Immature natural killer cell (primary cell): ENCODE data around the gene SPINT2. TPM values are rescaled to one million over a fixed set of nuclear protein-coding genes. Genes with fewer than 3 reads are reported as not detected.

Source experiments
- DNase-seq, 3 donors: peaks; one replicate each; pipeline ENCODE4 v3.0.0; 2022; ENCODE audit warnings: mixed read lengths in 1 of 3
- H3K27ac Mint-ChIP-seq, 6 donors: one replicate each; pipeline ENCODE4 v1.8.0; 2020; ENCODE audit warnings: mixed read lengths in 6 of 6, mild to moderate bottlenecking in 5 of 6, inconsistent platforms in 4 of 6, moderate library complexity in 3 of 6
- H3K27me3 Mint-ChIP-seq, 3 donors: one replicate each; pipeline ENCODE4 v1.8.0; 2020 to 2021; ENCODE audit warnings: low read depth in 3 of 3, mild to moderate bottlenecking in 3 of 3, mixed read lengths in 3 of 3, moderate library complexity in 3 of 3, inconsistent platforms in 1 of 3
- H3K36me3 Mint-ChIP-seq, 3 donors: one replicate each; pipeline ENCODE4 v1.8.0; 2020; ENCODE audit warnings: mixed read lengths in 3 of 3, inconsistent platforms in 2 of 3, mild to moderate bottlenecking in 2 of 3
- H3K4me1 Mint-ChIP-seq, 2 donors: one replicate each; pipeline ENCODE4 v1.8.0; 2020; ENCODE audit warnings: inconsistent platforms in 2 of 2, mild to moderate bottlenecking in 2 of 2, mixed read lengths in 2 of 2, moderate library complexity in 1 of 2
- H3K4me3 Mint-ChIP-seq, 5 donors: one replicate each; pipeline ENCODE4 v1.8.0; 2020; ENCODE audit warnings: mild to moderate bottlenecking in 5 of 5, mixed read lengths in 5 of 5, inconsistent platforms in 3 of 5, moderate library complexity in 3 of 5
- H3K9me3 Mint-ChIP-seq, 6 donors: one replicate each; pipeline ENCODE4 v1.8.0; 2020; ENCODE audit warnings: mild to moderate bottlenecking in 6 of 6, mixed read lengths in 6 of 6, inconsistent platforms in 4 of 6, moderate library complexity in 3 of 6
- polyA plus RNA-seq, 3 donors: library from polyadenylated mRNA; unstranded; fragments of 300-500 nt; fragmentation: Illumina TruSeq; gene quantifications; one replicate each; pipeline ENCODE4 v1.2.3, GENCODE V29; 2021

Gene SPINT2
- polyA plus RNA-seq, 3 donors from 2014 or later: 4.3 to 29.1 (median 22.4) TPM

DNA sequence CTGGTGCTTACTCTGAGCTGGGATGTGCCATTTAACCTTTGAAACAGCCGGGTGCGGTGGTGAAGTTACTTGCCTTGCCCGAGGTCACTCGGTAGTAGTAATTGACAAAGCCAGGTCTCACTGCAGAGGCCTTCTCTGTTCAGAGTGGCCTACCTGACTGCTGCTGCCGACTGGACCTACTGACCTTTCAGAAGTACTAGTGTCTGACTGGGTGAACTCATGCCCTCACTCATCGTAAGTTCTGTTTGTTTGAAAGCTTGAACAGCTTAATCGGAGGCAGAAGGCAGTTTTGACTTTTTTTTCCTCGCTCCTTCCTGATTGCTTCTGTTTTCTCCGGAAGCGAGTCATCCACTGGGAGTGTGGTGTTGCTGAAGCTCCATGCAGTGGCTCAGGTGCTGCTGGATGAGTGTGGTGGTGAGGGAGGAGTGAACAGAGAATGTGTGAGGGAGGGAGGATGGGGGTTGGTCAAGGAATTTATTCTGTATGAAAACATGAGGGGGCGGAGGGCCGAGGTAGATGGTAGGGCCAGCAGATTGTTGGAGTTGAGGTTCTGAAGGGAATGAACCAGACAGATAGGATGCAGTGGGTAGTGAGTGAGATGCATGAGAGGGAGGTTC is 2.7 kb downstream of the SPINT2 start:
- peaks cover 11 to 21% (median 11%) of the 10 kb centered on the region in 3 donors for H3K27me3 Mint-ChIP-seq
- H3K36me3 Mint-ChIP-seq: no peaks in the 10 kb centered on the region

DNA sequence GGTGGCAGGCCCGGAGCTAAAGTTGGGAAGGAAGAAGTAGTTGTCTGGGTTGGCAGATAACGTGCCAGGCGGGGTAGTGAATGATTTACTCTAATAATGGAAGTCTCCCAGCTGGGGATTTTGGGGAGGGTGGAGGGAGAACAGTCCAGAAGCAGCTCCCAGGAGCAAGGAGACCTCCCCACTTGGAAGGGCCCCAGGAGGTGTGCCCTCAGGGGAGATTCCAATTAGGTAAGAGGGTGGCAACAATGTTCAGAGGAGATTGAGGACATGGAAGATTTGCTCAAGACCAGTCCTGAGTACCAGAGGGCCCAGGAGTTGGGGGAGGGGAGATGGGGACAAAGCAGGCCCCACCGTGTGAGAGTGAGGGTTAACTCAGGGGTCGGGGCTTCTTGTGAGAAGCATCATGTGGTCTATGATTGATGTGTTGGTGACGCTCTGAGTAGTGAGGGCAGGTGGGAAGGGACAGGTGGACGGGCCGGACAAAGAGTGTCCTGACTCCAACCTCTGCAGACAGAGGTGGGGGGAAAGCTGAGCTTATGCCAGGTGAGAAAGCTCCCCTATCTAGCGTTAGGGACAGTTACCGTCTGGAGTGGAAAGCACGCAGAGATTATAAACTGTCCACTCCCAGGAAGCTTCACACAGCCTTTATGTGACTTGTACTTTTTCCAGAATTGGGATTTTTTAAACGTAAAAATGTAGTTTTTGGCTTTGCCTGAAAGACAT is 3.5 kb downstream of the SPINT2 start:
- DNase-seq: no peak
- Mint-ChIP-seq H3K4me3 (no peak overlapping the region), H3K27ac (no peak overlapping the region), H3K9me3 (no peaks in the 10 kb centered on the region), H3K36me3 (no peaks in the 10 kb centered on the region), H3K4me1 (peaks cover 10 to 13% of the 10 kb centered on the region in 2 donors), H3K27me3 (peaks cover 11 to 18% (median 11%) of the 10 kb centered on the region in 3 donors)

More for the DNA sequence above, 2.7 kb downstream of the SPINT2 start:
- H3K4me3 Mint-ChIP-seq: peak overlapping the region in 1 of 5 donors; percentile 20
- H3K27ac Mint-ChIP-seq: no peak overlapping the region
- H3K4me1 Mint-ChIP-seq: peaks cover 10 to 13% of the 10 kb centered on the region in 2 donors
- no peak for DNase-seq
- no peaks in the 10 kb centered on the region for H3K9me3 Mint-ChIP-seq

DNA sequence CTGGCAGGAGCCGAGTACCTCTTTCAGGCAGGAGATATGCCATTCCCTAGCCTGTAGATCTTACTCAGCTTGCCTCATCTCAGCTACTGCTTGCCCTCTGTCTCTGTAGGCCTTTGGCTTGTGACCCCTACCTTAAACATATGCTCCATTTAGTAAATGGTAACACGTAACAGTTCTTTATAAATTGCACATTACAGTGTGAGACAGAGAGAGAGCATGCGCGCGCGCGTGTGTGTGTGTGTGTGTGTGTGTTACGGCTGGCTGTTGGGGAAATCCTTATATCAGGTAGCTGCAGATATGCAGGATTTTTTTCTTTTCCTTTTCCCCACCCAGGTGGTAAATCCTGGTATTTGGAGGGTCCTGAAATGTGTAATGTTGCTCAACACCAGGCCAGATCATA is 4.2 kb downstream of the SPINT2 start:
- Mint-ChIP-seq H3K4me1 (peaks cover 8 to 13% of the 10 kb centered on the region in 2 donors), H3K36me3 (no peaks in the 10 kb centered on the region), H3K9me3 (no peaks in the 10 kb centered on the region), H3K27me3 (peaks cover 10 to 15% (median 11%) of the 10 kb centered on the region in 3 donors), H3K4me3 (no peak overlapping the region), H3K27ac (no peak overlapping the region)
- DNase-seq: no peak

DNA sequence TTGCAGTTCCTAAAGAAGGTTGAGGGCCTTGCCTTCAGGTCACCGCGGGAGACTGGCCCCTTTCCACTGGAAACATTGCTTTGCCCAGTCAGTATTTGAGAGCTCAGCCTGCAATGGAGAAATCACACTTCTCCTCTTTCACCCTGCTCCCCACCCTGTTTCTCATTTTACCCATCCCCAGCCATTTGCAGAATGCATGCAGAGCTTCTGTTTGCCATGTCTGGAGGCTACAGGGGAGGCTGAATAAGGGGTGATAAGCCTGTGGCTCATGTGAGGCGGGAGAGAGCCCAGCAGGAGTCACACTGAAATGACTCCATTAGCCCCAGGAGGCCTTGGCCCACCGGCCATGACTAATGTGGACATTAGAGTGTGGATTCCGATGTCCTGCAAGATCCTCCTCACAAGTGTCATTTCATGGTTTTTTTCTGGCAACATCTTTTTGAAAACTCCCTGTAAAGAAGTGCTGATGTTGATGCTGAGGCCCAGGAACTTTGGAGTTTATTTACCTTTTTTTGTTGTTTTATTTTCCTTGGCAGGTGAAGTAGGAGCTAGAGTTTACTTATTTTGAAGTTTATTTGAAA is 6.3 kb downstream of the SPINT2 start:
- Mint-ChIP-seq H3K27me3 (peaks cover 2 to 9% (median 8%) of the 10 kb centered on the region in 3 donors), H3K4me1 (peaks cover 0 to 3% of the 10 kb centered on the region in 2 donors), H3K9me3 (no peaks in the 10 kb centered on the region), H3K36me3 (no peaks in the 10 kb centered on the region), H3K4me3 (no peak overlapping the region), H3K27ac (no peak overlapping the region)
- DNase-seq: no peak

DNA sequence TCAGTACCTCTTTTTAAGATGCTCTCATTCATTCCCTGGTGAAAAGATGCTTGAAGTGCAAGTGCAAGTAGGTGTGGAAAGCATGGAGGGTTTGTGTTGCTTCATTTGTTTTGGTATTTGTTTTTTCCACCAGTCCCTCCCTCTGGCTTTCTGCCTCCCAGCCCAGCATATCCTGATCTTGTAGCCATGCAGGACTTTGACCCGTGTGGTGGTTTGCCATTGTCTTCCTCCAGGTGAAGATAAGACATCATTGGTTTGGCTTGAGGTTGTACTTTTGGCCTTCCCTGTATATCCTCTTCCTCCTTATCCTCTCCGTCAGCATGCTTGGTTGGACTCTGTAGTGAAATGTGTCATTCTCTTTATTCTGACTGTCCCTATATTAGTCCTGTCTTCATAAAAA is 9.1 kb downstream of the SPINT2 start:
- H3K4me3 Mint-ChIP-seq: no peak overlapping the region
- H3K36me3 Mint-ChIP-seq: no peaks in the 10 kb centered on the region
- no peaks in the 10 kb centered on the region for H3K9me3 Mint-ChIP-seq
- no peak for DNase-seq
- no peaks in the 10 kb centered on the region for H3K4me1 Mint-ChIP-seq
- H3K27me3 Mint-ChIP-seq: peaks cover 0 to 5% (median 5%) of the 10 kb centered on the region in 3 donors
- no peak overlapping the region for H3K27ac Mint-ChIP-seq

DNA sequence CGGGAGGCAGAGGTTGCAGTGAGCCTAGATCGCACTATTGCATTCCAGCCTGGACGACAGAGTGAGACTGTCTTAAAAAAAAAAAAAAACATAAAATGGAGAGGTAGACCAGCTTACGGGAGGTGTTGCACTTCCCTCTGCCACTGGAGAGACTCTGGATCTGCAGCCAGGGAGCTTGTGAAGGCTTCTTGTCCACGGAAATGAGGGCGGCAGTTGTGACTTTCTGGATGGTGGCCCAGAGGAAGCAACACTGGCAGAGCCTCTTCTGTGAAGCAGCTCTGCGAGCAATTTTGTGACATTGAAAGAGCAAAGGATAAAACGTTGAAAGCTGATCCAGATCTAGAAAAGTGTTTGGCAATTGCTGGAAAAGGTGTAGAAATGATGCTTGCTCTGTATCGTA is 10.4 kb downstream of the SPINT2 start:
- no peaks in the 10 kb centered on the region for H3K4me1 Mint-ChIP-seq
- H3K9me3 Mint-ChIP-seq: no peaks in the 10 kb centered on the region
- H3K36me3 Mint-ChIP-seq: no peaks in the 10 kb centered on the region
- peaks cover 0 to 5% (median 5%) of the 10 kb centered on the region in 3 donors for H3K27me3 Mint-ChIP-seq
- no peak overlapping the region for H3K27ac Mint-ChIP-seq
- H3K4me3 Mint-ChIP-seq: no peak overlapping the region
- DNase-seq: no peak

DNA sequence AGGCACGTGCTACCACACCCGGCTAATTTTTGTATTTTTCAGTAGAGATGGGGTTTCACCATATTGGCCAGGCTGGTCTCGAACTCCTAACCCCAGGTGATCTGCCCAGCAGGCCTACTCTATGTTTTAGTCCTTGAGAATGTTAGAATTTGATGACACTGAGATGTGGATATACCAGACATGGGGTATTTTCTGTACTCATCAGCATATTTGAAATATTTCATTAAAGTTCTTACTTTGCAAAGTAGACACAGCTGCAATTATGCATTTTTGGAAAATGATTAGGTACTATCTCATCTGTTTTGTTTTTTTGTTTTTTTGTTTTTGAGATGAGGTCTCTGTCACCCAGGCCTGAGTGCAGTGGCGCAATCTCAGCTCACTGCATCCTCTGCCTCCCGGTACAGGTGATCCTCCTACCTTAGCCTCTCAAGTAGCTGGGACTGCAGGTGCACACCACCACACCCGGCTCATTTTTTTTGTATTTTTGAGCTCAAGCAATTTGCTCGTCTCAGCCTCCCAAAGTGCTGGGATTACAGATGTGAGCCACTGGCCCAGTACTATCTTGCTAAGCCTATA is 12.7 kb downstream of the SPINT2 start:
- Mint-ChIP-seq H3K27ac (no peak overlapping the region), H3K36me3 (no peaks in the 10 kb centered on the region), H3K4me3 (no peak overlapping the region), H3K4me1 (no peaks in the 10 kb centered on the region), H3K9me3 (no peaks in the 10 kb centered on the region), H3K27me3 (peaks cover 0 to 2% (median 0%) of the 10 kb centered on the region in 3 donors)
- no peak for DNase-seq

DNA sequence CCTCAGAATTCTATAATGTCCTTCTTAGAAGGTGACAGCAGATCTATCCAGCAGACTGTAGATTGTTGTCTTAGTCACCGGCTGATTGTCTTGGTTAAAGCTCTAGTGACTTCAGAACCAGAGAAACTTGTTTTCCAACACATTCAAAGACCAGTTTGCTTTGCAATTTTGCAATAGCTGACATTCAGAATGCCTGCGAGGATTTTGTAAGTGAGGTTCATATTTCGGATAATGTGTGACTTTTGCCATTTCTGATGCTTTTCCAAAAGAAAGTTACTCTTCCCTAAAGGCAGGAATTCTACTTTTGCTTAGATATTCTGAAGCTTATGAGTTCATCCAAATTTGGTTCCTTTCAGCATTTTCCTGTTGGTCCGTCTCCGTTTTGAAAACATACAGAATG is 13.2 kb downstream of the SPINT2 start:
- peaks cover 0 to 2% (median 0%) of the 10 kb centered on the region in 3 donors for H3K27me3 Mint-ChIP-seq
- H3K9me3 Mint-ChIP-seq: no peaks in the 10 kb centered on the region
- DNase-seq: no peak
- H3K36me3 Mint-ChIP-seq: no peaks in the 10 kb centered on the region
- H3K4me1 Mint-ChIP-seq: no peaks in the 10 kb centered on the region
- H3K27ac Mint-ChIP-seq: no peak overlapping the region
- no peak overlapping the region for H3K4me3 Mint-ChIP-seq

DNA sequence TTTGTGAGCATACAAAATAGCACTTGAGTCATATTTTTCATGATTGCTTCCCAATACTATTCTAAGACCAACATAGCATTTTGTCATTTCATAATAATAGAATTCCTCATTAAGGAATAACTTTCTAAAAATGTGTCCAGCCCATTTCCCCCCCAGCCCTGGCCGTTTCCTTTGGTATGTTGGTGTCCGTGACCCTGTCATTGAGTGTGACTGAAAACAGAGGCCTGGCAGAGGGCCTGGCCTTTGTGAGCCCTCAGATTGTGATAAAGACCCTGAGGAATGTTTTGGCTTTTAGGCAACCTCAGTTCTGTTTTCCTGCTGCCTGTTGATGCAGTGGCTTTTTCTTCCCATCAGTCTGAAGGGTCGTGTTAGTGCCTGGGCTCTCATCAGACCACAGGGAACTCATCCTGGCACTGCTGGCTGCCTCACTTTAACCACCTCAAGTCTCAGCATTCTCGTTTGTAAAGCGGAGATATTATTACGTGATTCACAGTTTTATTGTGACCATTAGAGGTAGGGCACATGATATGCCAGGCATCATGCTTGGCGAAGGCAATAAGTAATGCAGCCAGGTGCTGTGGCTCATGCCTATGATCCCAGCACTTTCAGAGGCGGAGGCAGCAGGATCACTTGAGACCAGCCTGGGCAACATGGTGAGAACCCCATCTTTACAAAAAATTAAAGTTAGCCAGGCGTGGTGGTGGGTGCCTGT is 13.8 kb downstream of the SPINT2 start:
- Mint-ChIP-seq H3K4me1 (no peaks in the 10 kb centered on the region), H3K36me3 (no peaks in the 10 kb centered on the region), H3K27me3 (peaks cover 0 to 2% (median 0%) of the 10 kb centered on the region in 3 donors), H3K9me3 (no peaks in the 10 kb centered on the region), H3K4me3 (no peak overlapping the region), H3K27ac (no peak overlapping the region)
- DNase-seq: no peak

DNA sequence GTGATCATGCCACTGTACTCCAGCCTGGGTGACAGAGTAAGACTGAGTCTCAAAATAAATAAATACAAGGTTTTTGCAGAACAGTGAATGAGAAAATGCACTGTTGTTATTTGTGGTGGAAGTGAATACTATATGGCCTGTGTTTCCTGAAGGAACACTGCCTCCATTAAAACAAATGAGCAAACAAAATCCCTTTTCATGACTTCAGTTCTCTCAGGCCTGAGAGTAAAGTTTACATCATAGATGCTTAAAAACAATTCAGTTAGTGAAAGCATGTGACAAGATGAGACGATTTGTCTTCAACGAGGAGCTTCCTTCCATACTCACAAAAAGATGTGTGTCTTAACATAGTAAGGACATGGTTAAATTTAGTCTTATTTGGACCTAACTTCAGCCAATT is 14.4 kb downstream of the SPINT2 start:
- H3K36me3 Mint-ChIP-seq: no peaks in the 10 kb centered on the region

DNA sequence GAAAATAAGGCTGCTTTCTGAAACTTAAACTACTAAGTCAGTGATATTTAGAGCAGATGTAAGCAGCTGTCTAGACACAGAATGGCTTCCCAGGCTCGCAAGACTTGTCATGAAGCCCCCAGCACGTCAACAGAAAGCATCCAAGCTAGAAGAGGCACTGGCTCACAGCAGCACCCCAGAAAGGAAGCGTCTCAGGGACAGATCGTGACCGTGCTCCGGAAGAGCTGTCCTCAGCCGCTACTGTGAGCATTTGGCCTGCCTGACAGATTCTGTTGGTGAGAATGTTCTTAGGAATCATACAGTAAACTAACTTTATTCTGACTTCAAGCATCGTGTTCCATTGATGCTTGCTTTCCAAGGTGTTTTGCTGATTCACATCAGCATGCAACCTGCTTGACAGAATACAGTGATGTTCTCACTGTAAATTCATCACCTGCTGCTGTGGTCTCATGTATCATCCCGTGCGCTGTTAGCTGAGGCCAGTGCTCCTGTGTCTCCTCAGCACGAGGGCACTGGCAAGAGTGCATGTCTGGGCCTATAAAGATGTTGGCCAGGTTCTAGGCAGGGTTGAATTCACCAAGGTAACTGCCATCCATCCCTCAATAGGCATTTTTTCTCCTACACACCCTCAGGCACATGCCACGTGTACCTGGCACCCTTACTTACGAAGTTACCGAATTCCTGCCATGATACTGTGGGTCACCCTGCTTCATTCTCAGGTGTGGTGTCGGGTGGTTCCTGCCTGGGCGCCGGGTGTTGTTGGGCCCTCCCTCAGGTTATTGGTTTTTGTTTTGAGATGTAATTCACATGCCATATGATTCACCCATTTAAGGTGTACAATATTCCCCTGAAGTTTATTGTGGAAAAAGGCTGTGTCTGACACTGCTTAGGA is 15.9 kb downstream of the SPINT2 start:
- H3K27me3 Mint-ChIP-seq: no peaks in the 10 kb centered on the region

More for the DNA sequence above, 14.4 kb downstream of the SPINT2 start:
- Mint-ChIP-seq H3K27ac (no peak overlapping the region), H3K27me3 (peaks cover 0 to under 1% (median 0%) of the 10 kb centered on the region in 3 donors), H3K4me3 (no peak overlapping the region), H3K4me1 (no peaks in the 10 kb centered on the region), H3K9me3 (no peaks in the 10 kb centered on the region)
- DNase-seq: no peak

DNA sequence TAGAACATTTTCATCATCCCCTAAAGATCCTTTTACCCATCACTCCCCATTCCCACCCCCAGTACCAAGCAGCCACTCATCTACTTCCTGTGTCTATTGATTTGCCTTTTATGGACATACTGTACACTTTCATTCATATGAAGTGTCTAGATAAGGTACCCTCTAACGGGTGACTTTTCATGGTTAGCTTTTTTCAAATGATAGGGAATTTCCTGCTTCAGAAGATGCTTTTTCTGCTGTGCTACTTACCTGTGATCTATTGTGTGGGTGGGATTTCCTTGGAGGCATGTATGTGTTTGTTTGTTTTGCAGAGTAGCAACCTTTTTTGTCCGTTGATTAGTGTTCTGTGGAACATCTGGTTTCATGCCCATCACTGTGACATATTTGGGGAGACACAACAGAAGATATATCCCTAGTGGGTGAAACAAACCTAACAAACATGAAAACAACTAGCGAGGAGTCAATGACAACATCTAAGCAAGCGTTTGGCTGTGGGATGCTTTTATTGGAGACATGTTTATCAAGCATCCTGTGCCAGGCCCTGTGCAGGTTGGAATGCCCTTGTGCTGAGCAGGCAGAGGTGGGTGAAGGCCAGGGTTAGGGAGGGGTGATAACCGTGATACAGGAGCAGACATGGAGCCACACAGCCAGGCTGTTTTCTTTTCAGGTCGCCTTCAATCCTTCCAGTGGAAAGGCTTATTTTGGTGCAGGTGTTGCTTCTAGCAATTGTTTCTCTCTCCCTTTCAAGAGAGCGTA is 17.6 kb downstream of the SPINT2 start:
- no peaks in the 10 kb centered on the region for H3K36me3 Mint-ChIP-seq
- H3K9me3 Mint-ChIP-seq: no peaks in the 10 kb centered on the region
- no peaks in the 10 kb centered on the region for H3K27me3 Mint-ChIP-seq
- no peak overlapping the region for H3K4me3 Mint-ChIP-seq
- no peaks in the 10 kb centered on the region for H3K4me1 Mint-ChIP-seq
- no peak for DNase-seq
- no peak overlapping the region for H3K27ac Mint-ChIP-seq

More for the DNA sequence above, 15.9 kb downstream of the SPINT2 start:
- no peaks in the 10 kb centered on the region for H3K9me3 Mint-ChIP-seq
- H3K4me3 Mint-ChIP-seq: no peak overlapping the region
- no peaks in the 10 kb centered on the region for H3K36me3 Mint-ChIP-seq
- H3K4me1 Mint-ChIP-seq: no peaks in the 10 kb centered on the region
- DNase-seq: no peak
- no peak overlapping the region for H3K27ac Mint-ChIP-seq
